Hematopoietic multipotent progenitor cell treated with erythropoietin and hydrocortisone succinate and interleukin-3 and kit ligand, for 8 days (in vitro differentiated cells): ENCODE measurements around the gene SLC10A4.
"Not testable (repeated sequence)": the region's sequence is repeated elsewhere in the genome, so short reads cannot be mapped to it uniquely, and the experiment has no call there.

Experiments used
- DNase-seq: peaks from one replicate; pipeline ENCODE4 v3.0.0-alpha.2; 2015

SLC10A4 gene

GRCh38 chr4:48483006-48483776 lies at the start of gene SLC10A4:
TSS of gene SLC10A4 (plus strand) at chr4:48483343. CDS start at chr4:48483562, 219 bp downstream.
- DNase-seq: peak; percentile 99

DNA sequence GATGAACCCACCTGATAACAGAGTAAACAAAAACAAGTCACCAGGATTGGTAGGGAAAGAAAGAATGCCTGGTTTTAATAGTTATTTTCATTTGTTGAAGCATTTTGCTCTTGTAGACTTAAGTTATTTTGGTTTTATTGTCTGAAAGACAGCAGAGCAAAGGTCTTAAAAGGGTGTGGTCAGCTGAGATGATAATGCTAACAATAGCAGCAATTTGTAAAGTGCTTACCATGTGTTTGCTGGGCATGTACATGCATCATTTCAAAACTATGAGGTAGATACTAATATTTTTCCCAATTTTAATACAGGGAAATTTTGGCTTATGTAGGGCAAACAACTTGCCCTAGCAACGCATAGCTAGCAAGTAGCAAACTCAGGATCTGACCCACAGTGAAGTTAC lies 46.8 kb upstream of the SLC10A4 start:
- no peak for DNase-seq

GRCh38 chr4:48439988-48440387 lies 43.2 kb upstream of the SLC10A4 start:
- DNase-seq: no peak

- not testable (repeated sequence) for DNase-seq
These were observed 42.2 kb upstream of the SLC10A4 start for GRCh38 chr4:48440914-48441313.

DNA sequence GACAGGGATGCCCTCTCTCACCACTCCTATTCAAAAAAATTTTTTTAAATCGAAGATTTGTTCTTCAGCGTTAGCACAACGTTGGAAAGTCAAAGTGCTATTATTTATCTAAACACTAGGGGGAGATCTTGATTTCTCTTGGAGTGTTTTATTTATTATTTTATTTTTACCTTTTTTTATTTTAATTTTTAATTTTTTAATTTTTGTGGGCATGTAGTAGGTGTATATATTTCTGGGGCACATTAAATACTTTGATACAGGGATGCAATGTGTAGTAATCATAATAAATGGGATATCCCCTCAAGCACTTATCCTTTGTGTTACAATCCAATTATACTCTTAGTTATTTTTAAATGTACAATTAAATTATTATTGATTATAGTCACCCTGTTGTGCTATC lies 37.4 kb upstream of the SLC10A4 start:
- peak; percentile 56 for DNase-seq

- DNase-seq: no peak
These were observed 36.5 kb upstream of the SLC10A4 start for GRCh38 chr4:48446642-48447041.

- DNase-seq: no peak
These were observed 34.0 kb upstream of the SLC10A4 start for GRCh38 chr4:48449151-48449550.

- no peak for DNase-seq
These were observed 32.4 kb upstream of the SLC10A4 start for GRCh38 chr4:48450740-48451139.

- DNase-seq: not testable (repeated sequence)
These were observed 31.5 kb upstream of the SLC10A4 start for GRCh38 chr4:48451656-48452055.

DNA sequence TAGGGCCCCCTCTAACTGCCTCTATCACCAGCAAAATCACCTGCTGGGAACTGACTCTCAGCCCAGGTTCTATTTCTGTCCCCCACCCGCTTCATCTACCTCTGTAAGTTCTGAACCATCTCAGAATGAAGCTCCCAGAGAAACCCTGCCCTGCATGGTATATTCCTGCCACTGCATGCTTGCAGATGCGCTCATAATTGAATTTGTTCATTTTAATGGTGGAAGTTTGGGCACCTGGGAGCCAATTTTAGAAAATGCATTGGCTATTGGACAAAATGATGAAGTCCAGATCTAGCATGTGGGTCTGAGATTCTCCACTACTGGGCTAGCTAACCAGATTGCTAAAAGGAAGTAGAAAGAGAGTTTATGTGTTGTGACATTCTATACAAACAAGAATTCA lies 28.6 kb upstream of the SLC10A4 start:
- DNase-seq: no peak

DNA sequence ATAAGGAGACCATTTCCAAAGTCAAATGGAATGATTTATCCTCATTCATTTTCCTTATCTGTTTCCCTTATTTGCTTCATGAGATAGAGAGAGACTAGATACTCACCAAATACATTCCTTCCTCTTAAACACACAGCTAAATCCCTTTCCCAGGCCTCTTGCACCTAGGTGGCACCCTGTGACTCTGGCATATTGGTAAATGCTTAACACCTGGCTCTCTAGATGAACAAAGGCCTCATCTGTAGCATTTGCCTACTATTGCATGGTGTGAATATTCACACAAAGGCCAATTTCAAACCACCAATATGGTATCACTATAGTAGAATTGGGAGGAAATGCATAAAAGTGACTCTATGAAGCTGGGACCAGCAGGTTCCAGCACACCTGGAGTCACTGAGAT lies 22.1 kb upstream of the SLC10A4 start:
- no peak for DNase-seq

DNA sequence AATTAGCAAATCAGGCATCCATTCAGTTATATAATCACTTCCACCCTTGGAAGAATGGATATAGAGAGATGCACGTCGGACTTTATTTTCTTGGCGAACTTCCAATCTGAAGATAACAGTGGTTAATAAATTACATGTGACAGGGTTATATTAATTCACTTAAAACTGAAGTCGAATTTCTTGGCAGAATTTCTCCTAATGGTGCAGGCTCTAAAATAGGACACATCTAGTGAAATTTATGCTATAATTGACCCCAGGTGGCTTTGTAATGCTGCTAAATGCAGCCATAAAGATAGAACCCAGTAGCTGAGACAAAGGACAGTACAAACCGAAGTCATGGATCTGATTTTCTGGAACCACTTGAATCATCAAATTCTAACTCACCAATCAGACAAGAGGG lies 20.8 kb upstream of the SLC10A4 start:
- no peak for DNase-seq

GRCh38 chr4:48467442-48467841 lies 15.7 kb upstream of the SLC10A4 start:
- DNase-seq: no peak

GRCh38 chr4:48467891-48468290 lies 15.3 kb upstream of the SLC10A4 start:
- DNase-seq: no peak

- DNase-seq: no peak
These were observed 13.0 kb upstream of the SLC10A4 start for GRCh38 chr4:48470137-48470536.

GRCh38 chr4:48470570-48470969 lies 12.6 kb upstream of the SLC10A4 start:
- no peak for DNase-seq

GRCh38 chr4:48472794-48473193 lies 10.3 kb upstream of the SLC10A4 start:
- no peak for DNase-seq

GRCh38 chr4:48475770-48476169 lies 7.4 kb upstream of the SLC10A4 start:
- DNase-seq: no peak

DNA sequence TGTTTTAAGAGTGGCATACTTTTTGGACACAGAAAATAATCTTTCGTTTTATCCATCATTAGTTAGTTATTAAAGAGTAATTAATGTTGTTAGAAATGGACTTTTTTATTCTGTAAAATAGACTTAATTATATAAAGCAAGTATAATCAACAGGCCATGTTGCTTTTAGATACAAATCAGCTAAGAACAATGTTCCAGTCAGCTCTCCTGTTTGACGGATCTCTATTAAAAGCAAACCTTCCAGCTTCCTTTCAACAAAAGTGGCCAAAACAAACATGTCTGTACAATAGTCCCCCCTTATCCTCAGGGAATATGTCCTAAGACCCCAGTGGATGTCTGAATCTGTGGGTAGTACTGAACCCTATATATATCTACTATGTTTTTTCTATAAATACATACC lies 4.9 kb upstream of the SLC10A4 start:
- DNase-seq: no peak

GRCh38 chr4:48481581-48481980 lies 1.6 kb upstream of the SLC10A4 start:
- DNase-seq: peak; percentile 96

DNA sequence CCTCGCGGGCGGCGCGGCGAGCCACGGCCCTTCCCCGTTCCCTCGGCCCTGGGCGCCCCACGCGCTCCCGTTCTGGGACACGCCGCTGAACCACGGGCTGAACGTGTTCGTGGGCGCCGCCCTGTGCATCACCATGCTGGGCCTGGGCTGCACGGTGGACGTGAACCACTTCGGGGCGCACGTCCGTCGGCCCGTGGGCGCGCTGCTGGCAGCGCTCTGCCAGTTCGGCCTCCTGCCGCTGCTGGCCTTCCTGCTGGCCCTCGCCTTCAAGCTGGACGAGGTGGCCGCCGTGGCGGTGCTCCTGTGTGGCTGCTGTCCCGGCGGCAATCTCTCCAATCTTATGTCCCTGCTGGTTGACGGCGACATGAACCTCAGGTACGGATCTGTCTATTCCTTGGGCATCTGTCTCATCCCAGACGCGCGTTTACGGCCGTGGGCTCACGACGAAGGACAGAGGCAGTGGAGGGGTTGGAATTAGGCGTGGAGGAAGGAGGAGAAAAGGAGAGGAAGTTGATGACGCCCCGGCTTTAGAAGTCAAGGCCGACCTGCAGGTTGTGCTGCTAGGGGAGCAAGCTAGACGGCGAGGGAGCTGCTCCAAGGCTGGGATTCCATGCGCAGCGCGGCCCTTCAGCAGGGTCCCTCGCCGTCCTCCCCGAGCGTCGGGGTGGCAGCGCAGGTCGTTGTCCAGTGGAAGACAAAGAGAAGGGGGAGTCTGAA lies 792 bp downstream of the SLC10A4 start:
- peak; percentile 46 for DNase-seq

GRCh38 chr4:48484494-48485168 lies 1.5 kb downstream of the SLC10A4 start:
- peak; percentile 51 for DNase-seq

DNA sequence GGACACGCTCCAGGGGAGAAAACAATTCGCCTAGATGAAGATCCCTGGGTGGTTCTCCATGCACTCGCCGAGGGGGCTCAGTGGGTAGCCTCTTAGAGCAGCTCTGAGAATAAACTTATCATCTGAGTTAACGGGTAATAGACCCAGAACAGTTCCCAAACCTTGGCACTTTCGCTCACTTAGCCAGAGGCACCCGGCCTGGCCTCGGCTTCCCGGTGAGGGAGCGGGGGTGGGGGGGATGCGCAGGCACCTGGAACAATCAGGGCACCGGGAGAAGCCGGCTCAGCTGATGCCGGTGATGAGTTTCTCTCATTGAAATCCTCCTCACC lies 6.5 kb downstream of the SLC10A4 start:
- no peak for DNase-seq
